Suprapubic skin (tissue), 4 donors: Measurements from ENCODE around the gene NFATC3. TPM values are rescaled to one million over a fixed set of nuclear protein-coding genes. Genes with fewer than 3 reads are reported as not detected.
"Not testable (repeated sequence)": the region's sequence is repeated elsewhere in the genome, so short reads cannot be mapped to it uniquely, and the experiment has no call there.

Source experiments
- DNase-seq, 2 donors: peaks; one replicate each; pipeline ENCODE4 v3.0.0-alpha.2; 2019; ENCODE audit warnings: low spot score in 2 of 2
- H3K27ac ChIP-seq: fragments of 200-600 bp; sonication (generic); one replicate; pipeline ENCODE4 v1.5.1; 2019
- H3K27me3 ChIP-seq: fragments of 200-600 bp; sonication (generic); one replicate; pipeline ENCODE4 v1.5.1; 2019
- H3K36me3 ChIP-seq: fragments of 200-600 bp; sonication (generic); one replicate; pipeline ENCODE4 v1.5.1; 2019
- H3K4me1 ChIP-seq: fragments of 200-600 bp; sonication (generic); one replicate; pipeline ENCODE4 v1.5.1; 2019
- H3K4me3 ChIP-seq: fragments of 200-600 bp; sonication (generic); one replicate; pipeline ENCODE4 v1.5.1; 2019; ENCODE audit warnings: mild to moderate bottlenecking
- H3K9me3 ChIP-seq: fragments of 200-600 bp; sonication (generic); one replicate; pipeline ENCODE4 v1.5.1; 2019
- EP300 ChIP-seq: sonication (generic); formaldehyde crosslinking; IDR thresholded peaks from one replicate; pipeline ENCODE4 v1.6.1; 2017; ENCODE audit warnings: antibody characterized with exemption
- POLR2A ChIP-seq, 2 donors: fragments of 450-650 bp; IDR thresholded peaks; one replicate each; pipeline ENCODE4 v1.6.1; 2017; ENCODE audit warnings: antibody characterized with exemption in 2 of 2, mild to moderate bottlenecking in 2 of 2, moderate library complexity in 2 of 2
- POLR2AphosphoS5 ChIP-seq, 3 donors: sonication (generic); formaldehyde crosslinking; IDR thresholded peaks; one replicate each; pipeline ENCODE4 v1.6.1; 2017; ENCODE audit warnings: antibody characterized with exemption in 3 of 3
- WGBS: methylation state at CpG from one replicate; pipeline ENCODE4 v1.1.5; 2018; 5-methylcytosine and 5-hydroxymethylcytosine counted together
- total RNA-seq, 4 donors: library from RNA; depleted of rRNA; stranded (reverse); fragments of >200 nt; gene quantifications; one replicate each; pipeline ENCODE4 v1.1.0, GENCODE V29; 2016
- TF ChIP-seq, protein P1 (sequence below), 2 donors: fragments of 200-600 bp in 1 of 2; fragments of 450-650 bp in 1 of 2; sonication (generic) in 1 of 2; IDR thresholded peaks; one replicate each; pipeline ENCODE4 v1.5.1; 2016 to 2019; ENCODE audit warnings: antibody characterized with exemption in 2 of 2, mild to moderate bottlenecking in 1 of 2, moderate library complexity in 1 of 2

Gene NFATC3
- total RNA-seq, 4 donors from 2014 or later, result 32.7 to 58.1 (median 36.9) TPM

DNA sequence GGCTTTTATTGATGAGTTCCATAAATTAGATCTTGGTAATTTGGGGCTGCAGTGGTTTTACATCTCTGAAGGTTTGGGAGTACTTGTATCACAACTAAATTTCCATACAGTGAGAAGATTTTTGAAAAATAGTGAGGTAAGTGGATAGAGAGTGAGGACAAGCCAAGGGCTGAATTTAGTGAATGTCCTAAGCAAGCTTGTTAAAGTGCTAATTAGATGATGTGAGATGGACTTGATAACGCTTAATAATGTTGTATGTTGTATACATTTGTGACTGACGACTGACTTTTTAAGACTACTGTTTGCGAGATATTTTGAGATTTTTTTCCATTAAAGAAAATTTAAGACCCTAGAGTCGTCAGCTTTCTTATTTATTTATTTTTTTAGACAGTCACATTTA, 3.9 kb downstream of the NFATC3 start:
- DNase-seq, result no peak
- Histone ChIP-seq H3K27me3 (no peaks in the 10 kb centered on the region), H3K27ac (no peak overlapping the region), H3K4me3 (no peak overlapping the region), H3K4me1 (peaks cover 81% of the 10 kb centered on the region), H3K36me3 (no peaks in the 10 kb centered on the region), H3K9me3 (no peaks in the 10 kb centered on the region)
- WGBS, result 78% methylated on average over 4 of the region's 4 CpGs
- TF ChIP-seq POLR2AphosphoS5 (IDR thresholded peaks at IDR 0.05), result no peak
- no peak for TF ChIP-seq EP300
- TF ChIP-seq, protein P1, sequence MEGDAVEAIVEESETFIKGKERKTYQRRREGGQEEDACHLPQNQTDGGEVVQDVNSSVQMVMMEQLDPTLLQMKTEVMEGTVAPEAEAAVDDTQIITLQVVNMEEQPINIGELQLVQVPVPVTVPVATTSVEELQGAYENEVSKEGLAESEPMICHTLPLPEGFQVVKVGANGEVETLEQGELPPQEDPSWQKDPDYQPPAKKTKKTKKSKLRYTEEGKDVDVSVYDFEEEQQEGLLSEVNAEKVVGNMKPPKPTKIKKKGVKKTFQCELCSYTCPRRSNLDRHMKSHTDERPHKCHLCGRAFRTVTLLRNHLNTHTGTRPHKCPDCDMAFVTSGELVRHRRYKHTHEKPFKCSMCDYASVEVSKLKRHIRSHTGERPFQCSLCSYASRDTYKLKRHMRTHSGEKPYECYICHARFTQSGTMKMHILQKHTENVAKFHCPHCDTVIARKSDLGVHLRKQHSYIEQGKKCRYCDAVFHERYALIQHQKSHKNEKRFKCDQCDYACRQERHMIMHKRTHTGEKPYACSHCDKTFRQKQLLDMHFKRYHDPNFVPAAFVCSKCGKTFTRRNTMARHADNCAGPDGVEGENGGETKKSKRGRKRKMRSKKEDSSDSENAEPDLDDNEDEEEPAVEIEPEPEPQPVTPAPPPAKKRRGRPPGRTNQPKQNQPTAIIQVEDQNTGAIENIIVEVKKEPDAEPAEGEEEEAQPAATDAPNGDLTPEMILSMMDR (IDR thresholded peaks at IDR 0.05), result no peak

DNA sequence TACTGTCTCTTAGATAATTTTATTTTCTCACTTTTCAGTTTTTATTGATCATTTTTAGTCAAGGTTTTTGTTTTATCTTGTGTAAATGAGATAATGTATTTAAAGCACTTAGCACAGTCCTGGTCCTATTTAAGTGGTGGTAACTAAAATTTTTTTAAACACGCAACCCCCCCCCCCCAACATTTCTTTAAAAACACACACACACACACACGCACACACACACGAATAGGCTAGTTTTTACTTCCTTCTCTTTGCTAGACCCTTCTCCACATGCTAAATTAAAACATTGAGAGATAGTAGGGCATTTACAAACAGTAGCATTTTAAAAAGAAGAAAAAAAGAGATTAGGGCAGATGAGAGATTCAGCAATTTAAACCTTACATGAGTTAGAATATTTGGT, 5.0 kb downstream of the NFATC3 start:
- Histone ChIP-seq H3K4me3 (no peak overlapping the region), H3K9me3 (no peaks in the 10 kb centered on the region), H3K4me1 (peaks cover 84% of the 10 kb centered on the region), H3K27me3 (no peaks in the 10 kb centered on the region), H3K36me3 (no peaks in the 10 kb centered on the region), H3K27ac (no peak overlapping the region)
- TF ChIP-seq POLR2A (IDR thresholded peaks at IDR 0.05), result no peak
- no peak for TF ChIP-seq EP300
- TF ChIP-seq POLR2AphosphoS5 (IDR thresholded peaks at IDR 0.05), result no peak
- TF ChIP-seq, protein P1 (IDR thresholded peaks at IDR 0.05), result no peak
- WGBS, result 46% methylated on average over 3 of the region's 3 CpGs
- DNase-seq, result no peak

DNA sequence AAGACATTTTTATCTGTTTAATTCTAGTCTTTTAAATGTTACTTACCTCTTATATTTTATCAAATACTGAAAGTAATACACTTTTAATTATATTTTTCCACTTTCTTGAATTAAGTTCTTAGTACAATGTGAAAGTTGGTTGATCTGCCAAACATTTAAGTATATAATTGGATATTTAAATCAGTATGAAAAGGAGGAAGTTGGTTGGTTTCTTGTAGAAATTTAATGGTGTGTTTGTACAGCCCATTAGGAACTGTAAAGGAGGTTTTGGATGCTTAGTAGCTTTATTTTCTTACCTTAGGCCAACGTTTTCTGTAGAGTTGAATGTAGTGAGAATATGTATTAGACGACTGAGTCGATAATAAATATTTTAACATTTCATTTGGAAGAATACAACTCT, 5.4 kb downstream of the NFATC3 start:
- Histone ChIP-seq H3K27ac (no peak overlapping the region), H3K4me1 (peaks cover 86% of the 10 kb centered on the region)

DNA sequence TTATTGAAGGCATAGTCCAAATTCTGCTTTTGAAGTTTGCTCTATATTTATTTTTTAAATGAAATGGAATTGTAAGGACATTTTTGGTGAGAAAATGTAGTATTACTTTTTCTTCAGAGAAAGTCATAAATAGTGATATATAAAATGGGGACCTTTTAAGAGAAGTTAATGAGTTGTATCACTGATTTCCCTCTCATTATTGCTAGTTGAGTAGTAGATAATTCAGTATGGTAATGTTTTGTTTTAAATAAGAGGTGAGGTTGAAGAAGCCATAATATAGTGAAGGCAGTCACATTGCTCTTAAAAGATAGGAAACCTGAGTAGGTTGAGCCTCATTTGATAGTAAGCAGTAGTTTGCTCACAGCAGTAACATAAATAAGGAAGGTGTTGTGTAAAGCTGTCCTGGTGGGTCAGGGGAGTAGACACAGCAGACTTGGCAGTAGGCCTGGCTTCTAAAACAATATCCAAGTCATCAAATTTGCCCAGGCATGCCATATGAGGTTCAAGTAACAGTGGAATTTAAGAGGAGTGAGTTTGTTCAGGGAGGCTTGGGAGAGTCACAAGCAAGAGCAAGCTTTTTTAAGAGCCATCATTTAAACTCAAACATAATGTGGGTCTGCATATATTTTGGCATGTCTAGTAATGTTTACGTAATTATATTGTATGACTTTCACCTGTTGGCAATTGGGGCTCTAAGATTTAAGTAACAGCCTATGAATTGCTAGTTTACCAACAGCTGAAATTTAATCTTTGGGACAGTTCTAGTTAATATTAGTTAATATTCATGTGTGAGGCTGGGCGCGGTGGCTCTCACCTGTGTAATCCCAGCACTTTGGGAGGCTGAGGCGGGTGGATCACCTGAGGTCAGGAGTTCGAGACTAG, 6.5 kb downstream of the NFATC3 start:
- Histone ChIP-seq H3K36me3 (no peaks in the 10 kb centered on the region), H3K4me1 (peaks cover 82% of the 10 kb centered on the region)

More for the DNA sequence above, 5.4 kb downstream of the NFATC3 start:
- no peaks in the 10 kb centered on the region for H3K27me3 ChIP-seq
- no peaks in the 10 kb centered on the region for H3K36me3 ChIP-seq
- WGBS, result 27% methylated on average over 3 of the region's 3 CpGs
- H3K9me3 ChIP-seq, result no peaks in the 10 kb centered on the region
- TF ChIP-seq, protein P1 (IDR thresholded peaks at IDR 0.05), result no peak
- TF ChIP-seq POLR2A (IDR thresholded peaks at IDR 0.05) (no peak), POLR2AphosphoS5 (IDR thresholded peaks at IDR 0.05) (no peak), EP300 (no peak)
- no peak for DNase-seq
- no peak overlapping the region for H3K4me3 ChIP-seq

DNA sequence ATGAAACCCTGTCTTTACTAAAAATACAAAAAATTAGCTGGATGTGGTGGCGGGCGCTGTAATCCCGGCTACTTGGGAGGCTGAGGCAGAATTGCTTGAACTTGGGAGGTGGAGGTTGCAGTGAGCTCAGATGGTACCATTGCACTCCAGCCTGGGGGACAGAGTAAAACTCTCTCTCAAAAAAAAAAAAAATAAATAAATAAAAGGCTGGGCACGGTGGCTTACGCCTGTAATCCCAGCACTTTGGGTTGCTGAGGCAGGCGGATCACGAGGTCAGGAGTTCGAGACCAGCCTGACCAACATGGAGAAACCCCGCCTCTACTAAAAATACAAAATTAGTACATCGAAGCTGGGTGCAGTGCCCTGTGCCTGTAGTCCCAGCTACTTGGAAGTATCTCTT, 7.1 kb downstream of the NFATC3 start:
- DNase-seq, H3K4me3 ChIP-seq, H3K9me3 ChIP-seq, H3K27ac ChIP-seq, H3K27me3 ChIP-seq, H3K36me3 ChIP-seq: not testable (repeated sequence)
- H3K4me1 ChIP-seq, result peaks cover 76% of the 10 kb centered on the region
- WGBS, result 84% methylated on average over 10 of the region's 10 CpGs

More for the DNA sequence above, 6.5 kb downstream of the NFATC3 start:
- TF ChIP-seq POLR2AphosphoS5 (IDR thresholded peaks at IDR 0.05) (no peak), POLR2A (IDR thresholded peaks at IDR 0.05) (no peak), EP300 (no peak)
- TF ChIP-seq, protein P1 (IDR thresholded peaks at IDR 0.05), result no peak
- Histone ChIP-seq H3K27me3 (no peaks in the 10 kb centered on the region), H3K4me3 (no peak overlapping the region), H3K9me3 (no peaks in the 10 kb centered on the region), H3K27ac (no peak overlapping the region)
- DNase-seq, result no peak
- 66% methylated on average over 5 of the region's 5 CpGs for WGBS
